KMS-11 (cell line): ENCODE data around the gene ASGR1.

Experiments
- H2AFZ ChIP-seq: fragments of 200-600 bp; sonication (generic); 2 replicates; pipeline ENCODE4 v1.6.1; 2016; ENCODE audit warnings: antibody characterized with exemption, mixed run types, low read depth
- H3K27ac ChIP-seq: fragments of 200-600 bp; sonication (generic); 2 replicates; pipeline ENCODE4 v1.6.1; 2016; ENCODE audit warnings: mild to moderate bottlenecking, mixed run types
- H3K27me3 ChIP-seq: fragments of 200-600 bp; sonication (generic); 2 replicates; pipeline ENCODE4 v1.6.1; 2017; ENCODE audit warnings: mild to moderate bottlenecking, low read depth, mixed run types, moderate library complexity; ENCODE audit not compliant: insufficient read depth
- H3K36me3 ChIP-seq: fragments of 200-600 bp; sonication (generic); 2 replicates; pipeline ENCODE4 v1.6.1; 2017; ENCODE audit warnings: mild to moderate bottlenecking, mixed run types; ENCODE audit not compliant: insufficient read depth
- H3K4me1 ChIP-seq: fragments of 200-600 bp; sonication (generic); 2 replicates; pipeline ENCODE4 v1.6.1; 2016; ENCODE audit warnings: mild to moderate bottlenecking, low read depth, mixed run types; ENCODE audit not compliant: poor library complexity, severe bottlenecking
- H3K4me2 ChIP-seq: fragments of 200-600 bp; sonication (generic); 2 replicates; pipeline ENCODE4 v1.7.0; 2016; ENCODE audit warnings: mild to moderate bottlenecking, mixed run types
- H3K4me3 ChIP-seq: fragments of 200-600 bp; sonication (generic); IDR thresholded peaks from 2 replicates; pipeline ENCODE4 v1.6.1; 2017; ENCODE audit warnings: low read depth, low read length, mixed read lengths; ENCODE audit not compliant: insufficient read depth
- H3K79me2 ChIP-seq: fragments of 200-600 bp; sonication (generic); 2 replicates; pipeline ENCODE4 v1.6.1; 2016; ENCODE audit warnings: low read depth, mixed run types; ENCODE audit not compliant: insufficient read depth
- H3K9ac ChIP-seq: fragments of 200-600 bp; sonication (generic); 2 replicates; pipeline ENCODE4 v1.6.1; 2016; ENCODE audit warnings: mild to moderate bottlenecking, mixed run types
- H4K20me1 ChIP-seq: fragments of 200-600 bp; sonication (generic); 2 replicates; pipeline ENCODE4 v1.6.1; 2016; ENCODE audit warnings: mild to moderate bottlenecking, mixed run types; ENCODE audit not compliant: insufficient read depth
- TF ChIP-seq, protein P1 (sequence below): fragments of 200-600 bp; sonication (generic); conservative IDR thresholded peaks from 2 replicates; pipeline ENCODE4 v1.6.1; 2017; ENCODE audit warnings: low read depth, mild to moderate bottlenecking, antibody characterized with exemption, low read length, moderate library complexity, mixed read lengths

ASGR1 gene

DNA sequence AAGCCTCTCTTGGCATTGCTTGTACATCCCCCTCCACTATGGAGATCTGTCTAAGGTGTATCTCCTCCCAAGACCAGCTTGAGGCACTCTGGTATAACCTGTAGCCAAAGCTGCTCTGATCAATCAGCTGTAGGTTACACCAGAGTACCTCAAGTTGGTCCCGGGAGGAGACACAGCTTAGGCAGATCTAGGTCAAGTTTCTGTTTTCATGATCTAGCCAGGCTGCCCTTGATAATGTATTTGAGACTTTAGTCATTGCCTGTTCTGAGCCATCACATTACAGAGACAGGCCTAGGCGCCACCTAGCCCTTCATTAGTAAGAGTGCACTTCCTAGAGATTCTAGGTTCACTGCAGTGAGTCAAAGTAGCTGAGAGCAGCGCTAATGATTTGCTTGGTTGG is 31.4 kb downstream of the ASGR1 start:
- Histone ChIP-seq H3K4me1 (no peaks in the 10 kb centered on the region), H3K9ac (no peak overlapping the region), H4K20me1 (no peaks in the 10 kb centered on the region), H3K4me2 (no peak overlapping the region), H3K79me2 (no peaks in the 10 kb centered on the region), H2AFZ (no peak overlapping the region), H3K27me3 (no peaks in the 10 kb centered on the region), H3K4me3 (no peak overlapping the region), H3K27ac (no peak overlapping the region), H3K36me3 (no peaks in the 10 kb centered on the region)
- TF ChIP-seq, protein P1, sequence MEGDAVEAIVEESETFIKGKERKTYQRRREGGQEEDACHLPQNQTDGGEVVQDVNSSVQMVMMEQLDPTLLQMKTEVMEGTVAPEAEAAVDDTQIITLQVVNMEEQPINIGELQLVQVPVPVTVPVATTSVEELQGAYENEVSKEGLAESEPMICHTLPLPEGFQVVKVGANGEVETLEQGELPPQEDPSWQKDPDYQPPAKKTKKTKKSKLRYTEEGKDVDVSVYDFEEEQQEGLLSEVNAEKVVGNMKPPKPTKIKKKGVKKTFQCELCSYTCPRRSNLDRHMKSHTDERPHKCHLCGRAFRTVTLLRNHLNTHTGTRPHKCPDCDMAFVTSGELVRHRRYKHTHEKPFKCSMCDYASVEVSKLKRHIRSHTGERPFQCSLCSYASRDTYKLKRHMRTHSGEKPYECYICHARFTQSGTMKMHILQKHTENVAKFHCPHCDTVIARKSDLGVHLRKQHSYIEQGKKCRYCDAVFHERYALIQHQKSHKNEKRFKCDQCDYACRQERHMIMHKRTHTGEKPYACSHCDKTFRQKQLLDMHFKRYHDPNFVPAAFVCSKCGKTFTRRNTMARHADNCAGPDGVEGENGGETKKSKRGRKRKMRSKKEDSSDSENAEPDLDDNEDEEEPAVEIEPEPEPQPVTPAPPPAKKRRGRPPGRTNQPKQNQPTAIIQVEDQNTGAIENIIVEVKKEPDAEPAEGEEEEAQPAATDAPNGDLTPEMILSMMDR, result no peak

DNA sequence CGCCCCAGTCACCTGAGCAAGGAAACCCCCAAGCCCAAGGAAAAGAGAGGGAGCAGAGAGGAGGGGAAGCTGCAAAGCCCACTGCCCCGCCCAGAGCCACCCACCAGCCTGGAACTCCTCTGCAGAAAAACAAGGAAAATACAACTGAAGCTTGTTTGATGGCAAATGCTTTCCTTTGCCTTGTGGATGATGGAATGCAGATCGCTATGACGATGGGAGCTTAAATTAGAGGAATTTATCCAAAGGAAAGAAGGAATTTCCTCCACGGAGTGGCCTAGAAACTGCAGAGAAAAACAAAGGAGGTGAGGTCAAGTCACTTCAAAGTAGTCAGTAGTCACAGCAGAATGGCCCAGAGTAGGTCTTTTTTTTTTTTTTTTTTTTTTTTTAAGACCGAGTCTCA is 33.1 kb downstream of the ASGR1 start:
- Histone ChIP-seq H3K4me2 (no peak overlapping the region), H3K4me3 (no peak overlapping the region), H3K36me3 (no peaks in the 10 kb centered on the region), H3K27ac (no peak overlapping the region), H3K79me2 (no peaks in the 10 kb centered on the region), H2AFZ (no peak overlapping the region), H3K27me3 (no peaks in the 10 kb centered on the region), H3K4me1 (no peaks in the 10 kb centered on the region), H4K20me1 (no peaks in the 10 kb centered on the region), H3K9ac (no peak overlapping the region)
- TF ChIP-seq, protein P1, result no peak

DNA sequence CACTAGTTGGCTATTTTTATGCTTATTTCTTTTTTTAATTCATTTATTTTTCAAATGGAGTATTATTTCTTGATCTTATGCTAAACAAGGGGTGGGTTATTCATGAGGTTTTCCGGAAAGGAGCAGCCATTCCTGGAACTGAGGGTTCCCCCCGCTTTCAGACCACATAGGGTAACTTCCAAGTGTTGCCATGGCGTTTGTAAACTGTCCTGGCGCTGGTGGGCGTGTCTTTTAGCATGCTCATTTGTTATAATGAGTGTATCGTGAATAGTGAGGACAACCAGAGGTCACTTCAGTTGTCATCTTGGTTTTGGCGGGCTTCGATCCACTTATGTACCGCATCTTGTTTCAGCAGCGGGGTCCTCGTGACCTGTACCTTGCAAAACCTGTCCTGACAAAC is 35.0 kb downstream of the ASGR1 start:
- no peaks in the 10 kb centered on the region for H3K79me2 ChIP-seq
- H4K20me1 ChIP-seq, result no peaks in the 10 kb centered on the region
- no peaks in the 10 kb centered on the region for H3K4me1 ChIP-seq
- no peak overlapping the region for H3K27ac ChIP-seq
- H3K36me3 ChIP-seq, result no peaks in the 10 kb centered on the region
- TF ChIP-seq, protein P1, result no peak
- no peak overlapping the region for H3K4me2 ChIP-seq
- no peaks in the 10 kb centered on the region for H3K27me3 ChIP-seq
- no peak overlapping the region for H3K4me3 ChIP-seq
- no peak overlapping the region for H3K9ac ChIP-seq
- no peak overlapping the region for H2AFZ ChIP-seq

DNA sequence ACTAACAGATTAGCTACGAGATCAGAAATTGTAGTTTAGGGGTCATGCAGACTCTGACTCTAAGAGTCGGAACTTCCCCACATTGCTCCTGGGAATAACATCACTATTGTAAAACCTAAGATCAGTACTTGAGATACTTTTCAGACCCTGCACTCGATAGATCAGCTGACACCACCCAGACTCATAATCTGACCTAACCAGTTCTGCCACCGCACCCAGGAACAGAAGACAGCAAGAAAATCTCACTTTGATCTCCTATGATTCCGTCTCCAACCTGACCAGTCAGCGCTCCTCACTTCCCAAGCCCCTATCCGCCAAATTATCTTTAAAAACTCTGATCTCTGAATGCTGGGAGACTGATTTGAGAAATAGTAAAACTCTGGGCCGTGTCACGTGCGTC is 37.3 kb downstream of the ASGR1 start:
- H3K9ac ChIP-seq, result no peak overlapping the region
- TF ChIP-seq, protein P1, result no peak
- no peaks in the 10 kb centered on the region for H3K4me1 ChIP-seq
- H2AFZ ChIP-seq, result no peak overlapping the region
- no peaks in the 10 kb centered on the region for H3K36me3 ChIP-seq
- no peaks in the 10 kb centered on the region for H4K20me1 ChIP-seq
- H3K4me2 ChIP-seq, result no peak overlapping the region
- no peaks in the 10 kb centered on the region for H3K27me3 ChIP-seq
- no peak overlapping the region for H3K4me3 ChIP-seq
- no peaks in the 10 kb centered on the region for H3K79me2 ChIP-seq
- no peak overlapping the region for H3K27ac ChIP-seq

DNA sequence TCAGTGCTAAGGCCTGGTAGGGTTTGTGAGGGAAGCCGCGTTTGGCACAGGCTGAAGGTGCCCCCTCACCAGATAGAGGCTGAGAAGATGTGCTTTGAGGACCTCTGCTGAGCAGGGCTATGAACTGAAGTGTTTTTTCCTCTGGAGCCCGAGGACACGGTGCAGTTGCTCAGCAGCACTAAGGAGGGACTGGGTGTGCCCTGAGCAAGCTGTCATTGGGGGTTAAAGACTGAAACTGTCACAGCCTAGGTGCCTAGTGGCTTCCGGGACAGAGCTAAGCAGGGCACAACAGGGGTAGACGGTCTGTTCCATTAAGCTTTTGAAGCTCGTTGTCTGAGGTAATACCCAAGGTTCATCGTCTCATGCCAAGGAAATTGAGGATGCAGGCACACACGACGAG is 39.8 kb downstream of the ASGR1 start:
- H3K4me2 ChIP-seq, result no peak overlapping the region

More for the DNA sequence above, 39.8 kb downstream of the ASGR1 start:
- Histone ChIP-seq H4K20me1 (no peaks in the 10 kb centered on the region), H3K79me2 (no peaks in the 10 kb centered on the region), H2AFZ (no peak overlapping the region), H3K36me3 (no peaks in the 10 kb centered on the region), H3K4me3 (no peak overlapping the region), H3K27ac (no peak overlapping the region), H3K27me3 (no peaks in the 10 kb centered on the region), H3K9ac (no peak overlapping the region), H3K4me1 (no peaks in the 10 kb centered on the region)
- TF ChIP-seq, protein P1, result no peak
